Endometrial microvascular endothelial cells (primary cell): ENCODE results near the gene SP8. TPM values are rescaled to one million over a fixed set of nuclear protein-coding genes. Genes with fewer than 3 reads are reported as not detected.

Experiments used
- total RNA-seq: library from RNA; depleted of rRNA; stranded (reverse); fragments of >200 nt; gene quantifications from one replicate; pipeline ENCODE4 v1.2.3, GENCODE V29; 2015; ENCODE audit errors: inconsistent ontology term

Gene SP8
- total RNA-seq, 1 donor from 2014 or later = not detected

Other genes with a start within 250 kb of the SP8 start
- gene ABCB5, start 171.2 kb downstream of the SP8 start, total RNA-seq = not detected